K562 (cell line): Measurements from ENCODE around the gene ITPR1. TPM values are rescaled to one million over a fixed set of nuclear protein-coding genes. Genes with fewer than 3 reads are reported as not detected.

ENCODE experiments used
- CHCHD3 ChIP-seq: fragments of 250-450 bp; sonication (Bioruptor Pico); IDR thresholded peaks from 2 replicates; pipeline ENCODE4 v2.1.2; 2022; ENCODE audit warnings: mild to moderate bottlenecking
- CREM ChIP-seq: IDR thresholded peaks from 2 replicates; pipeline ENCODE4 v1.6.1; 2014; ENCODE audit warnings: antibody characterized with exemption, low read depth
- DPF2 ChIP-seq: fragments of 450-650 bp; IDR thresholded peaks from 2 replicates; pipeline ENCODE4 v1.6.1; 2016
- ESRRA ChIP-seq: fragments of 450-650 bp; IDR thresholded peaks from 2 replicates; pipeline ENCODE4 v1.6.1; 2014; ENCODE audit warnings: low read depth, mild to moderate bottlenecking, moderate library complexity, borderline replicate concordance
- HDAC2 ChIP-seq: fragments of 450-650 bp; IDR thresholded peaks from 2 replicates; pipeline ENCODE4 v1.6.1; 2016; ENCODE audit warnings: mild to moderate bottlenecking
- NFE2 ChIP-seq: IDR thresholded peaks from 2 replicates; pipeline ENCODE4 v1.6.1; 2014; ENCODE audit warnings: antibody characterized with exemption, low read depth
- NONO ChIP-seq, 2 experiments: fragments of 200-400 bp in 1 of 2; fragments of 450-650 bp in 1 of 2; formaldehyde crosslinking in 1 of 2; IDR thresholded peaks; 2 replicates each; pipeline ENCODE4 v1.6.1; 2017; ENCODE audit warnings: low read depth in 2 of 2, mild to moderate bottlenecking in 2 of 2, moderate library complexity in 2 of 2, low read length in 1 of 2
- POLR2AphosphoS5 ChIP-seq: IDR thresholded peaks from 2 replicates; pipeline ENCODE4 v1.6.1; 2011; ENCODE audit warnings: mild to moderate bottlenecking, low read depth, low read length, moderate library complexity; ENCODE audit not compliant: control insufficient read depth, insufficient read depth
- PYGO2 ChIP-seq: fragments of 450-650 bp; IDR thresholded peaks from 2 replicates; pipeline ENCODE4 v1.6.1; 2016; ENCODE audit warnings: mild to moderate bottlenecking, missing genetic modification characterization, moderate library complexity, missing compliant biosample characterization
- RCOR1 ChIP-seq, 2 experiments: IDR thresholded peaks; 2 replicates each; pipeline ENCODE4 v1.6.1; 2012; ENCODE audit warnings: low read depth in 2 of 2, low read length in 2 of 2, borderline replicate concordance in 1 of 2, improper control_type of control experiment in 1 of 2
- SAFB ChIP-seq: fragments of 200-400 bp; formaldehyde crosslinking; IDR thresholded peaks from 2 replicates; pipeline ENCODE4 v1.6.1; 2017; ENCODE audit warnings: low read depth, low read length, borderline replicate concordance
- TEAD4 ChIP-seq, 2 experiments: sonication (generic) in 1 of 2; formaldehyde crosslinking in 1 of 2; IDR thresholded peaks; 2 replicates each; pipeline versions ENCODE4 v1.6.1 to v1.8.0; 2012 to 2022; ENCODE audit warnings: borderline replicate concordance in 1 of 2, inconsistent platforms in 1 of 2, low read length in 1 of 2, mild to moderate bottlenecking in 1 of 2, missing genetic modification reagents in 1 of 2
- ZNF140 ChIP-seq: fragments of 250-450 bp; sonication (Bioruptor Pico); IDR thresholded peaks from 2 replicates; pipeline ENCODE4 v1.8.0; 2021; ENCODE audit warnings: moderate library complexity, mild to moderate bottlenecking, inconsistent platforms
- polyA plus RNA-seq, 8 experiments: library from polyadenylated mRNA; depleted of rRNA in 4 of 8; stranded (reverse) in 5 of 8; unstranded in 3 of 8; fragments of >200 nt; fragmentation: Nextera tagmentation in 2 of 8; fragmentation: Illumina TruSeq in 1 of 8; extraction: Ambion mirVana in 2 of 8; extraction: Trizol in 1 of 8; gene quantifications; 2 replicates each; pipeline versions ENCODE4 v1.2.1 to v1.2.3, GENCODE V29; 2011 to 2014; ENCODE audit warnings: inconsistent platforms in 1 of 8, missing spikeins in 1 of 8
- total RNA-seq, 7 experiments: library from RNA; depleted of rRNA in 6 of 7; stranded (reverse); fragments of >200 nt in 6 of 7; fragmentation: Illumina TruSeq in 2 of 7; extraction: Trizol in 2 of 7; gene quantifications; 2 replicates each; pipeline versions ENCODE4 v1.2.1 to v1.2.3, GENCODE V29; 2011 to 2021; ENCODE audit warnings: low replicate concordance in 1 of 7
- TF ChIP-seq, protein P1 (sequence below): fragments of 450-650 bp; formaldehyde crosslinking; IDR thresholded peaks from 2 replicates; pipeline ENCODE4 v1.4.0; 2020; ENCODE audit warnings: mild to moderate bottlenecking, mixed read lengths
- TF ChIP-seq, protein P2 (sequence below): fragments of 450-650 bp; formaldehyde crosslinking; IDR thresholded peaks from 2 replicates; pipeline ENCODE4 v1.4.0; 2020; ENCODE audit warnings: mild to moderate bottlenecking, moderate library complexity

ITPR1 gene
- total and polyA plus RNA-seq, 9 of the 15 experiments (the other 6 are each of a cell fraction or from before 2014, with no cell fraction given), result 22.4 to 40.0 (median 27.4) TPM

DNA sequence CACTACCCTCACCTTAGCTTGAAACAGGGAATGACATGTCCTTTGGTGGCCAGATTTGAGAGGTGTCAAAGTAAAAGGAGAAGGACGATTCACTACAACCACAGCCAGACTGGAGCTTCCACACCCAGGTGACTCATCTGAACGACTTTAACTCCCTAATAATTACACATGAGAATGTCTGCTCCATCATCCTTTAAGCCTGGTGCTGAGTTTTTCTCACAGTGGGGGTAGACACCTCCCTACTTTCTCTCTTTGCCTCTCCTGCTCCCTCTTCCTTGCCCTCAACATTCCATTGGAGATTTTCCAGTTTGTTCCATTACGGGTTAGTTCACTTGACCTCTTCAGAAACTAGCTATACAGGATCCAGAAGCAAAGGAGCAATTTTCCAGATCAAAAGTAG, 331.8 kb downstream of the ITPR1 start (continued):
- TF ChIP-seq, protein P1, sequence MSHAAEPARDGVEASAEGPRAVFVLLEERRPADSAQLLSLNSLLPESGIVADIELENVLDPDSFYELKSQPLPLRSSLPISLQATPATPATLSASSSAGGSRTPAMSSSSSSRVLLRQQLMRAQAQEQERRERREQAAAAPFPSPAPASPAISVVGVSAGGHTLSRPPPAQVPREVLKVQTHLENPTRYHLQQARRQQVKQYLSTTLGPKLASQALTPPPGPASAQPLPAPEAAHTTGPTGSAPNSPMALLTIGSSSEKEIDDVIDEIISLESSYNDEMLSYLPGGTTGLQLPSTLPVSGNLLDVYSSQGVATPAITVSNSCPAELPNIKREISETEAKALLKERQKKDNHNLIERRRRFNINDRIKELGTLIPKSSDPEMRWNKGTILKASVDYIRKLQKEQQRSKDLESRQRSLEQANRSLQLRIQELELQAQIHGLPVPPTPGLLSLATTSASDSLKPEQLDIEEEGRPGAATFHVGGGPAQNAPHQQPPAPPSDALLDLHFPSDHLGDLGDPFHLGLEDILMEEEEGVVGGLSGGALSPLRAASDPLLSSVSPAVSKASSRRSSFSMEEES, result no peak
- TF ChIP-seq CREM (peak; percentile 41; the same call in 1 of the 2 replicates), POLR2AphosphoS5 (0 out of 2 replicates have a peak, but pooled peaks have one; percentile 17), TEAD4 (IDR thresholded peaks at IDR 0.05; ENCODE audit: low read length) (peak; percentile 60; the same call in 1 of the 2 replicates), TEAD4 (CRISPR knock-in tag; IDR thresholded peaks at IDR 0.05; ENCODE audit: borderline replicate concordance) (no peak), ZNF140 (CRISPR knock-in tag) (no peak), DPF2 (peak; percentile 20), SAFB (no peak), ESRRA (peak; percentile 24; the same call in 1 of the 2 replicates), CHCHD3 (CRISPR knock-in tag) (no peak), PYGO2 (no peak), RCOR1 (IDR thresholded peaks at IDR 0.05; ENCODE audit: borderline replicate concordance in 1 of 2, low read depth in 2 of 2, low read length in 2 of 2) (peak; percentile 63 to 88; a peak in 3 of 4 replicates), NONO (IDR thresholded peaks at IDR 0.05; ENCODE audit: low read depth in 2 of 2, low read length in 1 of 2) (no peak), NFE2 (peak; percentile 64), HDAC2 (peak; percentile 20; the same call in 1 of the 2 replicates)
- TF ChIP-seq, protein P2, sequence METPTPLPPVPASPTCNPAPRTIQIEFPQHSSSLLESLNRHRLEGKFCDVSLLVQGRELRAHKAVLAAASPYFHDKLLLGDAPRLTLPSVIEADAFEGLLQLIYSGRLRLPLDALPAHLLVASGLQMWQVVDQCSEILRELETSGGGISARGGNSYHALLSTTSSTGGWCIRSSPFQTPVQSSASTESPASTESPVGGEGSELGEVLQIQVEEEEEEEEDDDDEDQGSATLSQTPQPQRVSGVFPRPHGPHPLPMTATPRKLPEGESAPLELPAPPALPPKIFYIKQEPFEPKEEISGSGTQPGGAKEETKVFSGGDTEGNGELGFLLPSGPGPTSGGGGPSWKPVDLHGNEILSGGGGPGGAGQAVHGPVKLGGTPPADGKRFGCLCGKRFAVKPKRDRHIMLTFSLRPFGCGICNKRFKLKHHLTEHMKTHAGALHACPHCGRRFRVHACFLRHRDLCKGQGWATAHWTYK (CRISPR knock-in tag), result no peak
